ENCODE measurements around the gene DHDDS. TPM values are rescaled to one million over a fixed set of nuclear protein-coding genes. Genes with fewer than 3 reads are reported as not detected.

DHDDS gene
- total RNA-seq, 2 experiments from 2014 or later: 33.3 to 36.9 TPM

- ChIA-PET CTCF (interaction anchor here (2.5 kb wide), 1 partner anchor 20 kb away, joined by 10 read pairs; no protein-coding TSS in a partner anchor), POLR2A (interaction anchor here (1.6 kb wide), 1 partner anchor 19 kb away, joined by 4 read pairs; the partner anchor contains the start of gene DHDDS)
- no peak for DNase-seq
- no peak for ATAC-seq
- Mint-ChIP-seq H3K4me3 (no peak overlapping the region), H3K27me3 (no peaks in the 10 kb centered on the region), H3K36me3 (ENCODE audit: low read depth) (peaks cover 35% of the 10 kb centered on the region), H3K4me1 (ENCODE audit: low read depth) (no peaks in the 10 kb centered on the region), H3K9me3 (no peaks in the 10 kb centered on the region), H3K27ac (no peak overlapping the region)
- TF ChIP-seq, protein P1, sequence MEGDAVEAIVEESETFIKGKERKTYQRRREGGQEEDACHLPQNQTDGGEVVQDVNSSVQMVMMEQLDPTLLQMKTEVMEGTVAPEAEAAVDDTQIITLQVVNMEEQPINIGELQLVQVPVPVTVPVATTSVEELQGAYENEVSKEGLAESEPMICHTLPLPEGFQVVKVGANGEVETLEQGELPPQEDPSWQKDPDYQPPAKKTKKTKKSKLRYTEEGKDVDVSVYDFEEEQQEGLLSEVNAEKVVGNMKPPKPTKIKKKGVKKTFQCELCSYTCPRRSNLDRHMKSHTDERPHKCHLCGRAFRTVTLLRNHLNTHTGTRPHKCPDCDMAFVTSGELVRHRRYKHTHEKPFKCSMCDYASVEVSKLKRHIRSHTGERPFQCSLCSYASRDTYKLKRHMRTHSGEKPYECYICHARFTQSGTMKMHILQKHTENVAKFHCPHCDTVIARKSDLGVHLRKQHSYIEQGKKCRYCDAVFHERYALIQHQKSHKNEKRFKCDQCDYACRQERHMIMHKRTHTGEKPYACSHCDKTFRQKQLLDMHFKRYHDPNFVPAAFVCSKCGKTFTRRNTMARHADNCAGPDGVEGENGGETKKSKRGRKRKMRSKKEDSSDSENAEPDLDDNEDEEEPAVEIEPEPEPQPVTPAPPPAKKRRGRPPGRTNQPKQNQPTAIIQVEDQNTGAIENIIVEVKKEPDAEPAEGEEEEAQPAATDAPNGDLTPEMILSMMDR (IDR thresholded peaks at IDR 0.05): no peak
- intact Hi-C loops (cut with micrococcal nuclease): no loop called here
Measured at GRCh38 chr1:26450908-26451307, 18.8 kb downstream of the DHDDS start.

- Mint-ChIP-seq H3K36me3 (ENCODE audit: low read depth) (peaks cover 30% of the 10 kb centered on the region), H3K27me3 (no peaks in the 10 kb centered on the region), H3K9me3 (no peaks in the 10 kb centered on the region), H3K4me3 (no peak overlapping the region), H3K4me1 (ENCODE audit: low read depth) (no peaks in the 10 kb centered on the region), H3K27ac (no peak overlapping the region)
- ChIA-PET POLR2A (interaction anchor here (1.7 kb wide), 1 partner anchor 14 kb away, joined by 6 read pairs; no protein-coding TSS in a partner anchor), CTCF (interaction anchor here (1.2 kb wide), 1 partner anchor 18 kb away, joined by 3 read pairs; no protein-coding TSS in a partner anchor)
- TF ChIP-seq, protein P1 (IDR thresholded peaks at IDR 0.05): no peak
- DNase-seq (no peak), ATAC-seq (no peak)
- intact Hi-C loops (cut with micrococcal nuclease): no loop called here
Measured at GRCh38 chr1:26452459-26453183, 20.5 kb downstream of the DHDDS start.

GRCh38 chr1:26459148-26459547 is 27.0 kb downstream of the DHDDS start:
- Mint-ChIP-seq H3K27ac (no peak overlapping the region), H3K4me3 (no peak overlapping the region), H3K4me1 (ENCODE audit: low read depth) (no peaks in the 10 kb centered on the region), H3K9me3 (no peaks in the 10 kb centered on the region), H3K27me3 (no peaks in the 10 kb centered on the region), H3K36me3 (ENCODE audit: low read depth) (peaks cover 29% of the 10 kb centered on the region)
- POLR2A ChIA-PET: interaction anchor here (0.6 to 1.8 kb wide), 3 partner anchors 12 to 22 kb away, joined by 3 to 4 read pairs (median 4); partner anchors contain the start of gene HMGN2
- CTCF ChIA-PET: interaction anchor here (1.8 to 5.4 kb wide), 2 partner anchors 11 to 42 kb away, joined by 9 to 26 read pairs; no protein-coding TSS in a partner anchor
- intact Hi-C loops (cut with micrococcal nuclease): no loop called here
- DNase-seq: no peak
- ATAC-seq: no peak
- TF ChIP-seq, protein P1 (IDR thresholded peaks at IDR 0.05): no peak

DNA sequence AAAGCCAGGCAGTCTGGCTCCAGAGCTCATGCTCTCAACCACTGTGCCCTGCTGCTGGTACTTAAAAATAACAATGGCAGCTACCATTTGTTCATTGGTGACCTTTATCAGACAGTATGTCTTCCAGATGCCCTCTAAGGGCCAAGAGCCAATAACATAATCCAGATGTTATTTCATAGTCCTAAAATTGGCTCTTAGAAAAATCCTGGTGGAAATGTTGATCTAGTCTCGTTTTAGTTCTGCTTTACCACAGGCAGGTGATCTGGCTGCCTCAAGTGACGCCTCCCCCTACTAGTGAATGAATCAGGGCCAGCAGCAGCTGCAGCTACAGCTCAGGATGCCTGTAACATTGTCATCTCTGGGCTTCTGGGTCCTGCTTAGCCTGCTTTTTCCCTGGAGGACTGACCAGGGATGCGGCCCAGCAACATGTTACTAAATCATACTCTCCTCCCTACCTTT is 27.5 kb downstream of the DHDDS start:
- Mint-ChIP-seq H3K27ac (no peak overlapping the region), H3K9me3 (no peaks in the 10 kb centered on the region), H3K4me1 (ENCODE audit: low read depth) (no peaks in the 10 kb centered on the region), H3K4me3 (no peak overlapping the region), H3K36me3 (ENCODE audit: low read depth) (peaks cover 27% of the 10 kb centered on the region), H3K27me3 (no peaks in the 10 kb centered on the region)
- ChIA-PET POLR2A (interaction anchor here (0.6 to 1.8 kb wide), 4 partner anchors 12 to 21 kb away, joined by 3 to 4 read pairs (median 4); partner anchors contain the start of gene HMGN2), CTCF (interaction anchor here (1.8 to 5.4 kb wide), 2 partner anchors 11 to 42 kb away, joined by 9 to 26 read pairs; no protein-coding TSS in a partner anchor)
- DNase-seq (no peak), ATAC-seq (no peak)
- TF ChIP-seq, protein P1 (IDR thresholded peaks at IDR 0.05): no peak
- intact Hi-C loops (cut with micrococcal nuclease): no loop called here

GRCh38 chr1:26468911-26469310 is 36.8 kb downstream of the DHDDS start:
- Mint-ChIP-seq H3K4me3 (no peak overlapping the region), H3K36me3 (ENCODE audit: low read depth) (peaks cover 32% of the 10 kb centered on the region), H3K27me3 (no peaks in the 10 kb centered on the region), H3K4me1 (ENCODE audit: low read depth) (peaks cover 26% of the 10 kb centered on the region), H3K9me3 (no peaks in the 10 kb centered on the region), H3K27ac (no peak overlapping the region)
- DNase-seq (no peak), ATAC-seq (no peak)
- TF ChIP-seq, protein P1 (IDR thresholded peaks at IDR 0.05): no peak
- CTCF ChIA-PET: interaction anchor here (1.1 to 3.3 kb wide), 3 partner anchors 9 to 194 kb away, joined by 4 to 26 read pairs (median 9); no protein-coding TSS in a partner anchor
- POLR2A ChIA-PET: no interaction called here
- intact Hi-C loops (cut with micrococcal nuclease): no loop called here
